Suprapubic skin (tissue), 3 donors: ENCODE data around the gene CACNG4.

Experiments
- CTCF ChIP-seq, 2 donors: fragments of 200-600 bp in 1 of 2; fragments of 450-650 bp in 1 of 2; sonication (generic) in 1 of 2; IDR thresholded peaks; one replicate each; pipeline ENCODE4 v1.5.1; 2016 to 2019; ENCODE audit warnings: antibody characterized with exemption in 2 of 2, mild to moderate bottlenecking in 1 of 2, moderate library complexity in 1 of 2
- POLR2A ChIP-seq, 2 donors: fragments of 450-650 bp; IDR thresholded peaks; one replicate each; pipeline ENCODE4 v1.6.1; 2017; ENCODE audit warnings: antibody characterized with exemption in 2 of 2, mild to moderate bottlenecking in 2 of 2, moderate library complexity in 2 of 2

GRCh38 chr17:66985338-66986237 is 21.1 kb downstream of the CACNG4 start:
- no peak for TF ChIP-seq CTCF (IDR thresholded peaks at IDR 0.05)
- no peak for TF ChIP-seq POLR2A (IDR thresholded peaks at IDR 0.05)
